GM19468 (cell line): ENCODE results near the gene NRBP1.

Source experiments
- ATAC-seq: cut with Tn5 transposase; IDR thresholded peaks from one replicate; pipeline ENCODE4 v1.9.1; 2021; ENCODE audit warnings: mild to moderate bottlenecking, moderate library complexity, moderate number of reproducible peaks; ENCODE audit not compliant: unreplicated experiment; ENCODE audit errors: extremely low read depth

The NRBP1 gene

DNA sequence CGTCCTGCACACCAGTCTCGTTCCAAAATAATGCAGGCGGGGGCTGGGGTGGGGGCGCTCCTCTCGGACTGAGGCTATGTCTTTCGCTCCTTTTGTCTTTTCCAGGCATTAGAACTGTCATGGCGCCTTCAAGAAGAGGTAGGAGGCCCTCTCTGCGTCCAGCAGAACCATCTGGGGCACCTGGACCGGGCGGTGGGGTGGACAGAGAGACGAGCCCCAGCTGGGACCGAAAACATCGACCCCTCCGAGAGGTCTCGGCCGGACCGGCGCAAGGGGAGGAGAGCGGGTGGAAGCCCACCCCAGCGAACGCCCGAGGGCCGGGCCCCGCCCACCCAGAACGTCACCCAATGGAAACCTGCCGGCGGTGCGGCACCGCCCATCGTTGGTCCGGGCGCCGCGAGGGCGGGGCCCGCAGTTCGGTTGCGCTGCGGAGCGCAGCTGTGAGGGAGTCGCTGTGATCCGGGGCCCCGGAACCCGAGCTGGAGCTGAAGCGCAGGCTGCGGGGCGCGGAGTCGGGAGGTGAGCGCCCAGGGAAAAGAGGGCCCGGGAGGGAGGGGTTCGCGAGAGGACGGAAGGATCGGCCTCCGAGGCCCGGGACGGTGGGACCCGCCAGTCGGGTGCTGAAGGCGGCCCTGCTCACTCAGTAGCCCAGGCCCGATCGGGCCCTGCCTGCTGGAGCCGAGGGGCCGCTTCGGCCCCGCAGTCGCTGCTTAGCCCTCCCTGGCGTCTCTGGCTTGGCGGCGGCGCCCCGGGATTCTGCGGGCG lies at the start of gene NRBP1:
Gene NRBP1, plus strand, starts transcription at position 419 of the 765 bp plus-strand sequence. CDS start 4,643 bp downstream, outside the sequence.
- peak; percentile 77 for ATAC-seq

DNA sequence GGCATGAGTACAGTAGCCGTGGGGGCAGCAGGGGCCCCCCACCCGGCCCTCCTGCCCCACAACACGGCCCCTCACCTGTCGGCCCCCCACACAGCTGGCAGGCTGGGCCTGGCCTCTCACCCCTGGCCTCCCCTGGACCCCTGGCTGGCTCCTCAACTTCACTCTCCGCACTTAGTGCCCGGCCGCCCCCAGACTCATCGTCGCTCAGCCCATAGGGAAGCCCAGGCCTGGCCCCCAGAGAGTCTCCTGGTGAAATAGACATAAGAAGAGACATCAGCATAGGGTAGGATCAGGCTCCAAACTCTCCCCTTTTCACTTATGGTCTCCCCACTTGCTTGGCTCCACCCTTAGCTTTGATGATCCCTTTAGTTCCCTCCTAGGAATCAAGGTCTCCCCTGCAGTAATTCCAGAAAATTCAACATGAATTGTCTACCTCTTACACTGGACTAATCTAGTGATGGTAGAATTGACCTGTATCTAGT lies 49.6 kb upstream of the NRBP1 start:
- no peak for ATAC-seq

DNA sequence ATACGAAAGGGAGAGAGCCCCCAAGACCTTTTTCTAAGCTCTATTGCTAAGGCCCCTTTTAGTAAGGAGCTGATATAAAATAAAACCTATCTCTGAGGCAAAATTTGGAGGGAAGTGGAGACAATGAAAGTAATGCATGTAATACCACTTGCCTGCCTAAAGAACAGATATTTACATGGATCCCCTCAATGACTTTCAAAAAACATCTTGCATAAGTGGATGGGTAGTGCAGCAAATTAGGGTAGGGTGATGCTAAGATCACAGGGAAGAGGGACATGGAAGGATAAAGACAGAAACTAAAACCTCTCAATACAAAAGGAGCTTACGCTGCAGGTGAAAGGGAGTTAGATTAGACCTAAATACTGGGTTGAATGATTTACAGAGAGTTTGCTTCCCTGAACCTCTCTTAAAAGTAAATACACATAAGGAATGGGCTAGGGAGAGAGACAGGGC lies 49.0 kb upstream of the NRBP1 start:
- ATAC-seq: no peak

DNA sequence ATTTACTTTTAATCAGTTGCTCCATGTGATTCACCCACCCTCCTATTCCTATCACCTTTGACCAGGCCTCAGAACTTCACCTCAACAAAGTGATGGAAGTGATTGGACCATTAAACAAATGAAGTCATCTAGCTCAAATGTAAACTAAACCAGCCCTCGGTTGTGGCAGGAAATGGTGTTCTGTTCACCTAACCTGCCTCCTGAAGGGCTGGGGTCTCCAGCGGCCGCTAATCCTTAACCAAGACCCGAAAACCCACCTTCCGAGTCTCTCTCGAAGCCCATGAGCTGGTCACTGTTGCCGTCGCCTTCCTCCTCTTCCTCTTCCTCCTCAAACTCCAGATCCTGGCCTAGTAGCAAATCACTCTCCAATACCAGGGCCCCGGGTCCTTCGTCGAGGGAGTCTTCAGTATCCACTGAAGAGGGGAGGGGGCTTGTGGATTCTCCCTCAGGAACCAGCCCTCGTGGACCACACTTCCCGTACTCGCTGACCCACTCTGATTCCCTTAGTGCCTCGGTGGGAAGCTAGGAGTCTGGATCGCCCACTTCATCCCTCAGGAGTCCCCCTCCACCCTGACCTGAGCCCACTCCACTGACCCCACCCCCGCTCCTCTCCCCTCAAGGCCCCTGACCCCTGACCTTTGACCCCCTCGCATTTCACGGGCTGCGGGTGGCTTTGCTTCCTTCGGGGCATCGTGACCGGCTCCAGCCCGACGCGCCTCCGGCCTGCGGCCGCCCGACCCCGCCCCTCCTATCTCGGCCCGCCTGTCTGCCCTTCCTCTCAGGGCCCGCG lies 48.4 kb upstream of the NRBP1 start:
- ATAC-seq: no peak

DNA sequence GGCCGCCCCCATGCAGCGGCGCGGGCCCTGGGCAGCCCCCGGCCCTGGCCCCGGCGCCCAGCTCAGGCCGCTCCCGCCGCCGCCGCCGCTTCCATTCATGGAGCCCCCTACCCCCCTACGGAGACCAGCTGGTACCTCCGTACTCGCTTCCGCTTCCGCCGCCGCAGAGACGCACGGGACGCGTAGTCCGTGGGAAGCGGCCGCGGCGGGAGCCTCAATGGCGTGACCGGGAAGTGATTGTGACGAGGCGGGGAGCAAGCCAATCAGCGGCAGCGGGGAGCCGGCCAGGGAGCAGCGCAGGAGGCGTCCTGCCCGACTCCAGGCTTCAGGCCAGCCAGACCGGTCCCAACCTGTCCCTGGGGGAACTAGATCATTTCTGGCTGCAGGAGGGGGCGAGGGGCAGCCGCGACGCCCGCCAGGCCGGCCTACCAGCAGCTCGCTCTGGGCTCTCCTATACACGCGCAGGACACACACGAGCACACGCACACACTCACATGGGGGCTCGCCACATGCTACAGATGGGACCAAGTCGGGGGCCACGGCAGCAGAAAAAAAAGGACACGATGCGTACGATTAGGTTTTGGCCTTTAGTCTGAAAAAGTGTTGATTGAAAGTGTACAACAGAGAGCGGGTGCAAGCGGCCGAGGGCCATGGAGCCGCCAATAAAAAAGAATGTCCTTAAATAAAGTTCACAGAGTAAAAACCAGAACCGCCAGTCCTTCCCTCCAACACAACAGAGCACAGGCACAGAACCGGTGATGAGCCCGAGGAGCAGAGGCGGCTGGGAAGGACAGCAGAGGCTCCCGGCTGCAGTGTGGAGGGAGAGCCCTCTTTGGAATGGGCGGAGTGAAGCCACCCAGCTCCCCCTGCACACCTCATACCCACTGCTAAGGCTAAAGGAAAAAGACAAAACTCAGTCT lies 47.5 kb upstream of the NRBP1 start, which contains the start of gene ZNF513:
Gene ZNF513, minus strand, starts transcription at position 109 of the 920 bp plus-strand sequence. CDS start 208 bp downstream, outside the sequence.
- ATAC-seq: peak; percentile 85

DNA sequence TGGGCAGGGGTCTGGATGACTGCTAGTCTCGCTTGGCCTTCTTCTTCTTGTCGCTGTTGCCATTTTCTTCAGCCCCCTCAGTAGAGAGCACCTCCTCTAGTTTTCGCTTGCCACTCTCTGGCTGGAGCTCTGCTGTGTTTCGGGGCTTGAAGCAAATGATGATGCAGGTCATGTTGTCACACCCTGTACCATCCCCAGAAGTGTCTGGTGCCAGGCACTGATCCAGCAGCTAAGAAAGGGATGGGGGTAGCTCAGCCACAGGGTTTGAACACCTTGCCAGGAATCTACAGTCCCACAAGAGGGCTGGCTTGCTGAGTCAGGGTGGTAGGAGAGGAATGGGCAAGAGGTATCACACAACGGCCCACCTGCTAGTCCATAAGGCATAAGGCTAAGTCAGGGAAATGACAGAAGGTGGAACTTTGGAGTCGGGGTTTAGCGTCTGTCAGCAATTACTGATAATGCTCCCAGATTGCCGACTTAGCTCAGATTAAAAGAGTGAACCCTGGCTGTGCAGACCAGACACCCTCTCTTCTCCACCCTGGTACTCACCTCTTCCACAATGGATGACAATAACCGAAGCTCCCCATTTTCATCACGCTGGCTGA lies 46.8 kb upstream of the NRBP1 start:
- no peak for ATAC-seq

DNA sequence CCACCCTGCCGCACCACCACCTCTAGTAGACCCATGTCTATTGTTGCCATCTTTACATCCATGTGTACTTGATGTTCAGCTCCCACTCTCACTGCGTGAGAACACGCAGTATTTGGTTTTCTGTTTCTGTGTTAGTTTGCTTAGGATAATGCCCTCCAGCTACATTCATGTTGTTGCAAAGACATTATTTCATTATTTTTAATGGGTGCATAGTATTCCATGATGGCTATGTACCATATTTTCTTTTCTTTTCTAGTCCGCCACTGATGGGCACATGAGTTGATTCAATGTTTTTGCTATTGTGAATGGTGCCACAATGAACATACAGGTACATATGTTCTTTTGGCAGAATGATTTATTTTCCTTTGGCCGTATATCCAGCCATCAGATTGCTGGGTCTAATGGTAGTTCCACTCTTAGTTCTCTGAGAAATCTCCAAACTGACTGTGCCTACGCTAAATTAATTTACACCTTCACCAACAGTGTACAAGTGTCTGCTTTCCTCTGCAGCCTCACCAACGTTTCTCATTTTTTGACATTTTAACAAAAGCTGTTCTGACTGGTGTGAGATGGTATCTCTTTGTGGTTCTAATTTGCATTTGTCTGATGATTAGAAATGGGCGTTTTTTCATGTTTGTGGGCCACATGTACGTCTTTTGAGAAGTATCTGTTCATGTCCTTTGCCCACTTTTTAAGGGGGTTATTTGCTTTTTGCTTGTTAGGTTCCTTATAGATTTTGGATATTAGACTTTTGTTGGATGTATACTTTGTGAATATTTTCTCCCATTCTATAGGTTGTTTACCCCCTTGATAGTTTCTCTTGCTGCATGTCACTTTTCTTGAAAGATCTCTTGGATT lies 37.4 kb upstream of the NRBP1 start:
- no peak for ATAC-seq

DNA sequence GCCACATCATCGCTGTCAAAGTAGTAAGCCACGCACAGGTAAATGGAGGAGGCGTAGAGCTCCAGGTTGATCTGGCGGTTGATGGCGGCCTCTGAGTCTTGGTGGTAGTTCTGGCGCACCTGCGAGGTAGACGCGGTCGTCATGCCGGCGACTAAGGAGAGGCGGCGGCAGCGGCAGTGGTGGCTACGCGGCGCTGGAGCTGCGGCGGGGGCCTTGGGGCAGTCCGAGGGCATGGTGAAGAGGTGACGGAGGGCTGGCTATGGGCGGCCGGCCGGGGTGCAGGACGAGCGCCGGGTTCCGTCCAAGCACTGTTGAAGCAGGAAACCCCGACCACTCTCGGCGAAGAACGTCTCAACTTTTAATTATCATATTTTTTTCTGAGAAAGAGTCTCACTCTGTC lies 35.2 kb upstream of the NRBP1 start:
- no peak for ATAC-seq

DNA sequence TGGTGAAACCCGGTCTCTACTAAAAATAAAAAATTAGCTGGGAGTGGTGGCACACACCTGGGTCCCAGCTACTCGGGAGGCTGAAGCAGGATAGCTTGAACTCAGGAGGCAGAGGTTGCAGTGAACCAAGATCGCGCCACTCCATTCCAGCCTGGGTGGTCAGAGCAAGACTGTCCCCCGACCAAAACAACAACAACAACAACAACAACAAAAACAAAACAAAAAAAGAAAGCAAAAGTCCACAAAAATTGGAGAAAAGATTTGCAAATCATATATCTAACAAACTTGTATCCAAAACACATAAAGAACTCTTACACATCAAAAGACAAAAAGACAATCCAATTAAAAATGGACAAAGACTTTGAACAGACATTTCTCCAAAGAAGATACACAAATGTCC lies 29.5 kb upstream of the NRBP1 start:
- no peak for ATAC-seq

DNA sequence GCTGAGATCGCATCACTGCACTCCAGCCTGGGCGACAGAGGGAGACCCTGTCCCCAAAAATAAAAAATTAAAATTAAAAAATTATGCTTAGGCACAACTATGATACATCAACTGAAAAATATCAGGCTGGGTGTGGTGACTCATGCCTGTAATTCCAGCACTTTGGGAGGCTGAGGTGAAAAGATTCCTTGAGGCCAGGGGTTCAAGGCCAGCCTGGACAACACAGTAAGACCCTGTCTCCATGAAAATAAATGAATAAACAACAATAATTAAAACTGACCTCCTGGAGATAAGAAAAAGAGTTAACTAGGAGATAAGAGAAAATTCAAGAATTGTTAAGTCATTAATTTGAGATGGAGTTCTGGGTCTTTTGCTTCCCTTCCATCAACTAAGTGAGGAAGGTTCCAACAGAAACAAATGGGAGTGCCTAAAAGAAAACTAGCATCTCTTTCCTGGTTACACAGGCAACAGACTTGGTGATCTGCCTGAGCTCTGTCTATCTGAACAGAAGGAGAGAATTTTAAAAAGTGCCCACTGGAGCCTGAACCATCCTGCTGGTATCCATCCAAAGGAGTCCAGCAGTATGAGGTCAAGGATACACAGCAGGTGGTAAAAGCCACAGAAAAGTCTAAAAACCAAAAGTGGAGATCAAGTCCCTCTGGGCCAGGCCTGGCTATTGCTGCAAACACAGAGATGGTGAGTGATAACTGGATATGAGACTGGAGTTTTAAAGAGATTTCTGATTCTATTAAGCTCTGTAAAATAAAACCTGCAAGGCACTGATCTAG lies 27.9 kb upstream of the NRBP1 start:
- no peak for ATAC-seq

DNA sequence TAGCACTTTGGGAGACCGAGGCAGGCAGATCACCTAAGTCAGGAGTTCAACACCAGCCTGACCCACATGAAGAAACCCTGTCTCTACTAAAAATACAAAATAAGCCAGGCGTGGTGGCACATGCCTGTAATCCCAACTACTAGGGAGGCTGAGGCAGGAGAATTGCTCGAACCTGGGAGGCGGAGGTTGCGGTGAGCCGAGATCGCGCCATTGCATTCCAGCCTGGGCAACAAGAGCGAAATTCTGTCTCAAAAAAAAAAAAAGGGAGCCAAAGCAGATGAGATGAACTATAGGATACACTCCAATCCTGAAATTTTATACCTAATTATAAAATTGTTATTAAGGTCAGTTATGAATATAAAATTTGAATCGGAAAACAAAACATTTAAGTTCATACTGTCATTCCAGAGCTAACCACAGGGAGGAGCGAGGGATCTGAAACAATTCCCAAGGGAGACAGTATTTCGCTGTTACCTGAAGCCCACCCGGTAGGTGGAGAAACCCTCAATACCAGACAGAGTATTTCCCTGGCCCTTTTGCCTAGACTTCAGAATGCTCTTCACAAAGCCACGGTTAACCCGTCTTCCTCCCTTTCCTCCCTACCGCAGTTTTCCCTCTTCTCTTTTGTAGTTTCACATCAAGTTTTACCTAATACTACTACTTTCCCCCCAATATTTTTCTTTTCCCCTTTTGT lies 20.5 kb upstream of the NRBP1 start:
- ATAC-seq: no peak

DNA sequence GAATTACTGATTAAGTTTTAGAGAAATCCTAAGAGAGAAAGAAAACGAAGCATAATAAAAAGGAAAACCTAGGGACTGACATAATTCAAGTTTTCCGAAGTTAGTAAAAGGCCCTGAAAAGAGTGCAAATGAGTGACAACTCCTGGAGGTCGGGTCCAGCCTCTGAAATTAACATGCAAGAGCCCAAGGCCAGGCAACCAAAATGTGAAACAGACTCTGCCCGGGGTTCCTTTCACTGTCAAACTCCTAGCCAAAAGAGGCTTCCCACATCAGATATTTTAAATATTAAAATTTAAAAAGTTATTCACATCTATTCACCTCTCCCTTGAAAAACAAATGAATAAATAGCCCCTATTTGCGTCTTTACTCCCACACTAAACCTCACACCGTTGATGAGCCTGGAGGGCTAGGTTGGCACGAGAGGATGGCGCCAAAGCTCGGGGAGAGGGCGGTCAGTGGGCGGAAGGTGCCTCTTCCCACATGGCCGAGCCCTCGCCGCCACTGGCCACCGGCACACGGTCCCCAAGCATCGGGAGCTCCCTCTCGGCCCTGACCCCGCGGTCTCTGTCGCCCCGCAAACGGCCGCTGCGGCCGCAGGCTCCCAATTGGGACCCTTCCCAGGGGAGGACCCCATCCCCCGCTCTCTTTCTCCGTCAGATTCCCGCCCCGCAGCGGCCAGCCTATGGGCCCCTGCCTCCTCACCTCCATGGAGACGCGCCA lies 19.7 kb upstream of the NRBP1 start:
- peak; percentile 8 for ATAC-seq

DNA sequence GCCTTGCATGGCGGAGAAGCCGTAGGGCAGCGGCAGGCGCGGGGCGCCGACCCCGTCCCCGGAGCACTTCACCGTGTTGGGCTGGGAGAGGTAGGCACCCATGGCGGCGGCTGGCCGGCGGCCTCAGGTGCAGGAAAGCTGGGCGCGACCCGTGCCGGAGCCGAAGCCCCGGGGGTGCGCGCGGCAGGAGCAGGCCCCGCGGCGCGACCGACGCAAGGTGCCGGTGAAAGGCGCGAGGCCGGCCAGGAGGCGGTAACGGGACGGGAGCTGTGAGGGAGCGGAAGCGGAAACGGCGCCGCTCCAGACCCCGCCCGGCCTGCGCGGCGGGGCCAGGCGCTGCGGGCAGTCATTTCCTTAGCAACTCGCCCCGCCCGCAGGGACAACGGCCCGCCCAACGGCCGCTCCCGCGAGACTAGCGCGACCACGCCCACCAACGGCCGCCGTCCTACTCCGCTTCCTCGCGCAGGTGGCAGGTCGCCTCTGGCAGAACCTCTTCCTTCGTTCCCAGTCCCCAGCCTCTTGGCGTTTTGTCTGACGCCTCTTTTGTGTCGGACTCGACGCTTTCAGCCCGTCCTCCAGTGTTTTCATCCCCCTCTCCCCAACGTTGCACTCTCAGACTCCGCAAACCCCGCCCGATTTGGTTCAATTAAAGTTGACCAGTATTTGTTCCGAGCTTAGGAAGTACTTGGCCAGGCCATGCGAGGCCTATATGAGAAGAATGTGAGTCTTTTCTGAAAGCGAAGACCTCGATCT lies 18.9 kb upstream of the NRBP1 start, which contains the start of gene PPM1G:
Gene PPM1G, minus strand, starts transcription at position 271 of the 753 bp plus-strand sequence. Its CDS starts 169 bp downstream, at position 102.
- peak; percentile 85 for ATAC-seq

DNA sequence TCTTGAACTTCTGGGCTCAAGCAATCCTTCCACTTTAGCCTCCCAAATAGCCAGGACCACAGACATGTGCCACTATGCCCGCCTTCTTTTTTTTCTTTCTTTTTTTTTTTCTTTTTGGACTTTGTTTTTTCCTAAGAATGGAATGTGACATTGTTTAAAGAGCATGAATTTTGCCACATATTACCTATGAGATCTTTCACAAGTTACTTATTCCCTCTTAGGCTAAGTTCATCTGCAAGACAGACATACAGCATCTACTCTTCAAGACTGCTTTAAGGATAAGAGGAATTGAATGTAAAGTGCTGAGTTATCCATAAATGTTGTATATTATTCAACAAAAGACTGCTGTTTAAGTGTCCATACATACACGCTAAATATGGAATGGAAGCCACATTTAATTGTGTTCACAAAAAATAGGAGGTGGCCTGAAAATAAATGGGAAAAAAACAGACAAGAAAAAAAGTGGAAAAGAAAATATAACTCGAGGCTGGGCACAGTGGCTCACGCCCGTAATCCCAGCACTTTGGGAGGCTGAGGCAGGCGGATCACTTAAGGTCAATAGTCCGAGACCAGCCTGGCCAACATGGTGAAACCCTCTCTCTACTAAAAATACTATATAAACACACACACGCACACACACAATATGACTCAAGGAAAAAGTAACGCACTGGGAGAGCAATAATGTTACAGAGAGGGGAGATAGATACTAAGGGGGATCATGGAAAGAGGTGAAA lies 15.8 kb upstream of the NRBP1 start:
- no peak for ATAC-seq

DNA sequence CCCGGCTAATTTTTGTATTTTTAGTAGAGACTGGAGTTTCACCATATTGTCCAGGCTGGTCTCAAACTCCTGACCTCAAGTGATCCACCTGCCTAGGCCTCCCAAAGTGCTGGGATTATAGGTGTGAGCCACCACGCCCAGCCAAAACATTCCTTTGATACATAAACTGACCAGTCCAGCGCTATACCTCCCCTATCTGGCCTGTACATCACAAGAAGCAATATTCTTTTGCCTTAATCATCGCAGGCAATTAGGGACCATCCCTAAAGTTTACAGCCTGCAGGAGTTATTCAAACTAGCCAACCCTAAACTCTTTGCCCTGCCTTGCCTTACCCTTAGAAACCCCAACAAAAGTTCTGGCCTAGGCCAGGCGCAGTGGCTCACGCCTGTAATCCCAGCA lies 12.3 kb upstream of the NRBP1 start:
- ATAC-seq: no peak
